ENCODE data around the gene HLA-DQA1. TPM values are rescaled to one million over a fixed set of nuclear protein-coding genes. Genes with fewer than 3 reads are reported as not detected.
"Not testable (repeated sequence)": the region's sequence is repeated elsewhere in the genome, so short reads cannot be mapped to it uniquely, and the experiment has no call there.

The HLA-DQA1 gene
- total RNA-seq, 1 experiment from 2014 or later = 0.86 TPM

DNA sequence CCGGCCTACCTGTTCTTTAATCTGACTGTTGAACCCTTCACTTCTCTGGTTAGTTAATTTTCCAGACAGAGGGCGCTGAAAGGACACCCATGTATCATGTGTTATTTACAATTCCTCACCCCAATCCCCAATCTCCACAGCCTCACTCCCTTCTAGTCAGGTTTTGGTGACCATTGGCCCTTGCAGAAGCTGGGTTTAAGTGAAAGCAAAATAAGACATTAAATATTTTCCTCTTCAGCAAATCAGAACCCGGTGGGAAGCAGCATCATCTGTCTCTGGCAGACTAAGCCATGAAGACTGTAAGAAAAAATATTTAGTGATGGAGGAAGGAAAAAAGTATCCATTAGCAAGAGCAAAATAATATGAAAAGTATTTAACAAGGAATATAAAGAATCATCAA, 9.4 kb upstream of the HLA-DQA1 start:
- ChIA-PET RAD21 (ENCODE audit: low non-redundant PET in 1 of 2, low total read pairs in 2 of 2, uncharacterized antibody in 2 of 2, unreplicated experiment in 2 of 2) (no interaction called here), POLR2A (no interaction called here), CTCF (no interaction called here)
- Histone ChIP-seq H3K79me2 (ENCODE audit: insufficient read depth, low read length) (no peaks in the 10 kb centered on the region), H3K27me3 (ENCODE audit: insufficient read depth, low read length) (no peaks in the 10 kb centered on the region), H3K9me3 (ENCODE audit: control insufficient read depth in 1 of 2, insufficient read depth in 1 of 2, low read depth in 1 of 2, low read length in 2 of 2) (no peaks in the 10 kb centered on the region), H4K20me1 (ENCODE audit: insufficient read depth) (no peaks in the 10 kb centered on the region), H2AFZ (ENCODE audit: low read depth, low read length, poor library complexity, severe bottlenecking) (no peak overlapping the region), H3K4me3 (replicated peaks in 1 of 2; ENCODE audit: low read depth in 1 of 2, low read length in 2 of 2) (no peak overlapping the region), H3K9ac (ENCODE audit: low read length) (no peak overlapping the region), H3K4me1 (ENCODE audit: control insufficient read depth in 1 of 2, insufficient read depth in 2 of 2, low read length in 2 of 2) (no peaks in the 10 kb centered on the region), H3K4me2 (ENCODE audit: low read length) (no peak overlapping the region), H3K9me2 (ENCODE audit: insufficient read depth) (no peaks in the 10 kb centered on the region), H3K27ac (ENCODE audit: low read depth, low read length) (no peak overlapping the region), H3K36me3 (ENCODE audit: control insufficient read depth in 1 of 2, insufficient read depth in 2 of 2, low read length in 2 of 2) (no peaks in the 10 kb centered on the region)
- no TSS peak for BruUV-seq (replicated peaks)
- ATAC-seq = no peak
- intact Hi-C loops (cut with micrococcal nuclease) = no loop called here
- DNase-seq (ENCODE audit: low read depth, low spot score) = no peak
- TF ChIP-seq JUND (IDR thresholded peaks at IDR 0.05) = no peak
- no peak for TF ChIP-seq SIN3A (IDR thresholded peaks at IDR 0.05; ENCODE audit: low read depth)
- no peak for TF ChIP-seq SP1 (IDR thresholded peaks at IDR 0.05; ENCODE audit: low read depth)
- TF ChIP-seq ZFX (IDR thresholded peaks at IDR 0.05) = no peak
- TF ChIP-seq SRF (IDR thresholded peaks at IDR 0.05; ENCODE audit: low read depth) = no peak
- TF ChIP-seq TCF7L2 (IDR thresholded peaks at IDR 0.05; ENCODE audit: borderline replicate concordance, extremely low read depth, insufficient read depth, insufficient read length) = no peak
- TF ChIP-seq, protein P1, sequence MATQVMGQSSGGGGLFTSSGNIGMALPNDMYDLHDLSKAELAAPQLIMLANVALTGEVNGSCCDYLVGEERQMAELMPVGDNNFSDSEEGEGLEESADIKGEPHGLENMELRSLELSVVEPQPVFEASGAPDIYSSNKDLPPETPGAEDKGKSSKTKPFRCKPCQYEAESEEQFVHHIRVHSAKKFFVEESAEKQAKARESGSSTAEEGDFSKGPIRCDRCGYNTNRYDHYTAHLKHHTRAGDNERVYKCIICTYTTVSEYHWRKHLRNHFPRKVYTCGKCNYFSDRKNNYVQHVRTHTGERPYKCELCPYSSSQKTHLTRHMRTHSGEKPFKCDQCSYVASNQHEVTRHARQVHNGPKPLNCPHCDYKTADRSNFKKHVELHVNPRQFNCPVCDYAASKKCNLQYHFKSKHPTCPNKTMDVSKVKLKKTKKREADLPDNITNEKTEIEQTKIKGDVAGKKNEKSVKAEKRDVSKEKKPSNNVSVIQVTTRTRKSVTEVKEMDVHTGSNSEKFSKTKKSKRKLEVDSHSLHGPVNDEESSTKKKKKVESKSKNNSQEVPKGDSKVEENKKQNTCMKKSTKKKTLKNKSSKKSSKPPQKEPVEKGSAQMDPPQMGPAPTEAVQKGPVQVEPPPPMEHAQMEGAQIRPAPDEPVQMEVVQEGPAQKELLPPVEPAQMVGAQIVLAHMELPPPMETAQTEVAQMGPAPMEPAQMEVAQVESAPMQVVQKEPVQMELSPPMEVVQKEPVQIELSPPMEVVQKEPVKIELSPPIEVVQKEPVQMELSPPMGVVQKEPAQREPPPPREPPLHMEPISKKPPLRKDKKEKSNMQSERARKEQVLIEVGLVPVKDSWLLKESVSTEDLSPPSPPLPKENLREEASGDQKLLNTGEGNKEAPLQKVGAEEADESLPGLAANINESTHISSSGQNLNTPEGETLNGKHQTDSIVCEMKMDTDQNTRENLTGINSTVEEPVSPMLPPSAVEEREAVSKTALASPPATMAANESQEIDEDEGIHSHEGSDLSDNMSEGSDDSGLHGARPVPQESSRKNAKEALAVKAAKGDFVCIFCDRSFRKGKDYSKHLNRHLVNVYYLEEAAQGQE (IDR thresholded peaks at IDR 0.05; ENCODE audit: low read depth) = no peak
- TF ChIP-seq POLR2AphosphoS5 (IDR thresholded peaks at IDR 0.05; ENCODE audit: low read depth, low read length) = no peak
- no peak for TF ChIP-seq EGR1 (IDR thresholded peaks at IDR 0.05; ENCODE audit: low read depth)
- TF ChIP-seq EZH2 (IDR thresholded peaks at IDR 0.05) = no peak

DNA sequence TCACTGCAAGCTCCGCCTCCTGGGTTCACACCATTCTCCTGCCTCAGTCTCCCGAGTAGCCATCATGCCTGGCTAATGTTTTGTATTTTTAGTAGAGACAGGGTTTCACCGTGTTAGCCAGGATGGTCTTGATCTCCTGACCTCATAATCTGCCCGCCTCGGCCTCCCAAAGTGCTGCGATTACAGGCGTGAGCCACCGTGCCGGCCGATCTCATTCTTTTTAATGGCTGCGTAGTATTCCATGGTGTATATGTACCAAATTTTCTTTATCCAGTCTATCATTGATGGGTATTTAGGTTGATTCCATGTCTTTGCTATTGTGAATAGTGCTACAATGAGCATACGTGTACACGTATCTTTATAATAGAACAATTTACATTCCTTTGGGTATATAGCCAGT, 7.4 kb upstream of the HLA-DQA1 start:
- POLR2A ChIA-PET = not testable (repeated sequence)

More for the DNA sequence above, 7.4 kb upstream of the HLA-DQA1 start:
- H4K20me1 ChIP-seq (ENCODE audit: insufficient read depth); CTCF ChIA-PET; H2AFZ ChIP-seq (ENCODE audit: low read depth, low read length, poor library complexity, severe bottlenecking); H3K4me3 ChIP-seq (replicated peaks in 1 of 2; ENCODE audit: low read depth in 1 of 2, low read length in 2 of 2); DNase-seq (ENCODE audit: low read depth, low spot score); H3K27me3 ChIP-seq (ENCODE audit: insufficient read depth, low read length); RAD21 ChIA-PET (ENCODE audit: low non-redundant PET in 1 of 2, low total read pairs in 2 of 2, uncharacterized antibody in 2 of 2, unreplicated experiment in 2 of 2); H3K36me3 ChIP-seq (ENCODE audit: control insufficient read depth in 1 of 2, insufficient read depth in 2 of 2, low read length in 2 of 2); H3K9ac ChIP-seq (ENCODE audit: low read length); intact Hi-C loops (cut with micrococcal nuclease); H3K27ac ChIP-seq (ENCODE audit: low read depth, low read length); H3K9me2 ChIP-seq (ENCODE audit: insufficient read depth); H3K9me3 ChIP-seq (ENCODE audit: control insufficient read depth in 1 of 2, insufficient read depth in 1 of 2, low read depth in 1 of 2, low read length in 2 of 2); H3K79me2 ChIP-seq (ENCODE audit: insufficient read depth, low read length); BruUV-seq (replicated peaks); H3K4me2 ChIP-seq (ENCODE audit: low read length); ATAC-seq; H3K4me1 ChIP-seq (ENCODE audit: control insufficient read depth in 1 of 2, insufficient read depth in 2 of 2, low read length in 2 of 2): not testable (repeated sequence)
